HG03060 (cell line): Measurements from ENCODE around the gene RPL36A.

Source experiments
- ATAC-seq: cut with Tn5 transposase; IDR thresholded peaks from one replicate; pipeline ENCODE4 v1.9.1; 2021; ENCODE audit warnings: low read depth, moderate number of reproducible peaks; ENCODE audit not compliant: unreplicated experiment

Gene RPL36A

DNA sequence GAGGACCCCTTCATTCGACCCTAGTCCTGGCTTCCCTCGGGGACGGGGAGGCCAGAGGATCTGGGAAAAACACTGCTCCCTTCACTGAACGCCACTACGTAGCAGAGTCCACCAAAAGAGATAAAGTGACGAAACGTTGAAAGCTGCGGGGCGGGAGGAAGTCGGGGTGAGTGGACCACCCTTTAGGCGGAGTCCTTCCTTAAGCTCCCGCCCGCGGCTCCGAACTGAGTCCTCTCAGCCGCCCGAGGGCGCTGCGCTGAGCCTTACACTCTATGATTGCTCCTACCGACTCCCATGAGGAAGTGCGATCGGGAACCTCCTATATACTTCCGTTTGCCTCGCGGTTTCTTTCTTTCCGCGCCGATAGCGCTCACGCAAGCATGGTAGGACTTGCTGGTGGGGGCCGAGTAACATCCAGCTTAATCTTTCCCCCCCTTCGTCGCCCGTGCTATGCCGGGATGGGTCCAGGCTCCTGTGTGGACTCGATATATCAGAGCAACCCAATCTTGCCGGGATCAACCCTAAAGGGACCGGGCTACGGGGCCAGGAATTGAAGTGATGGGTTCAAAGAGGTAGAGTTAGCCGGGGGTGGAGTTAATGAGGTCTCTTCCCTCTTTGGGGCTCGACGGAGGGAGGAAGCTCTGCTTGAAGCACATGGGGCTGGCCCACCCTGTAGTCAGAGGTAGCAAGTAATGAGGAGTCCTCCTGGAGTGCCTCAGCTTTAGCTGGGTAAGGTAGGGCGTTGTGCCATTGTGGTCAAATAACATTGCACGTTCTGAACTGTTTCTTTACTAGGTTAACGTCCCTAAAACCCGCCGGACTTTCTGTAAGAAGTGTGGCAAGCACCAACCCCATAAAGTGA, at the start of gene RPL36A:
RPL36A (plus strand) TSS at position 348 of the 862 bp plus-strand sequence; CDS start at position 381, 33 bp downstream.
- ATAC-seq: peak; percentile 54

DNA sequence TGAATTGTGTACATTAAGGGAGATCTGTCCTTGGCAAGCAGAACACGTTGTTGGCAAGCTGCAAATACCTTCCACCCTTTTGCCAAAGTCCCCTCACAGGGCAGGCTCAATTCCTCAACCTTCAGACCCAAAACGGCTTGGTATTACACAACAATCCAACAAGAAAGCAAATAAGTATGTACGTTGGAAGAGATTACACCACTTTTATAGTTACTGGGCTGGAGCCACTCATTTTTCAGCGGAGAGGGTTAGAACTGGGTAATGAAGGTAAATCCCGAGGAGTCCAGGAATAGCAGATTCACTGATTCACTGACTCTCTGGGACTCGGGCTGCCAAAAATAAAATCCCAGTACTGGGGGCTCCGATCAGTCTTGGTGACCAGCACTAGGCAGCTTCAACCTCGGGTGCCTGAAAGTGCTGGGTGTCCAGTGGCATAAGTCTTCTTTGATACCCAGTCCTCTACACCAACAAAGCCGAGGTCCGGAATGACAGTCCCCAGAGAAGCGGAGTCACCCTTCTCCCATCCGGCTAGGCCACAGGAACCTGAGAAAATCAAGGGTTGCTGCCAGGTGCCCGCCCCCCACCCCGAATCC, 42.9 kb upstream of the RPL36A start:
- ATAC-seq: no peak

DNA sequence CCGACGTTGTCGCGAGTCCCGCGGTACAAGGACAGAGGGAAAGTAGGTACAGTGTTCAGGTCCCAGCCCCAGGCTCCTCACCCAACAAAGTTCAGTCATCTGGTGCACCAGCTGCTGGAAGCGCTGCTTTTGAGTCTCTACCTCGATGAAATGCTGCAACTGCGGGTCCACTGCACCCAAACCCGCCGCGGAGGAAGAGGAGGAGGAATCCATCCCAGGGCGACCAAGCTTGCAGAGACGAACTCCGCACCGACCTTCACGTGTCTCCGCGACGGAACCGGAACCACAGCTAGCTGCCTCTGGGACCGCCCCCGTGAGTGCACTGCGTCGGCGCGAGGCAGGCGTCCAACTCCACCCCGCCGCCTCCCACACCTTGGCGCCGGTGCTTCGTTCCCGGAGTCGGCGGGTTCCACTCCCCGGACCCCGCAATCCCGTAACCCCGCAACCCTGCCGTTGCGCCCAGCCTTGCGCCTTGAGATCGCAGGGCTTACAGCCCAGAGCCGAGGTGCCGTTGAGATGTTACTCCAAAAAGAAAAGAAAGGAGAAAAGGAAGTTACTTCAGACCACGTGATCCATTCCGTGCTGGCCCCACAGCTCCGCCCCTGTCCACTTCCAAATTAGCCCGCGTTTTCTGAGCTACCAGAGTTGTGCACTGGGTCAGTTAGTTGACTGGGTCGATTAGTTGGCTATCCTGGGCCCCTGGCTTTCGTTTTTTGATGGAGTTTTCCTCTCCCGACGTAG, 42.2 kb upstream of the RPL36A start, which contains the start of gene TIMM8A:
TIMM8A (minus strand) TSS at position 291 of the 741 bp plus-strand sequence; CDS start at position 213, 78 bp downstream.
- peak; percentile 78 for ATAC-seq

GRCh38 chrX:101349193-101349562, 41.6 kb upstream of the RPL36A start:
- no peak for ATAC-seq

GRCh38 chrX:101357166-101357795, 33.5 kb upstream of the RPL36A start:
- ATAC-seq: no peak

- ATAC-seq: no peak
Measured at GRCh38 chrX:101359966-101360365, 30.8 kb upstream of the RPL36A start.

DNA sequence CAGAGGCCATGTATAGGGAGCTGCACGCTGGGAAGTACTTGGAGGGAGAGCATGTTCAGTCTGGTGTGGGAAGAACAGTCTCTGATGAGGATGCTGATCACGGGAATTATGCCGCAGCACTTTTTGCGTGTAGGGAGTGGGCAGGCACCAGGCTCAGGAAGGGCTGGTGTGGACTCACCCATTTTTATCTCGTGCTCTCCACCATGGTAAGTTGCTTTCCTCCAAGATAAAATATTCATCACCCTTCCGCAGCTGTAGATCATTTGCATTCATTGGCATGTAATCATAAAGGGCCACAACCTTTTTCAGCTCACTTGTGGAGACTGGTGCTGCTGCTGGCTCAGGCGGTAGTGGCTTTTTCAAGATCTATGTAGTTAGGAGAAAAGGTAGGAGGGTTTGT, 30.4 kb upstream of the RPL36A start:
- no peak for ATAC-seq

DNA sequence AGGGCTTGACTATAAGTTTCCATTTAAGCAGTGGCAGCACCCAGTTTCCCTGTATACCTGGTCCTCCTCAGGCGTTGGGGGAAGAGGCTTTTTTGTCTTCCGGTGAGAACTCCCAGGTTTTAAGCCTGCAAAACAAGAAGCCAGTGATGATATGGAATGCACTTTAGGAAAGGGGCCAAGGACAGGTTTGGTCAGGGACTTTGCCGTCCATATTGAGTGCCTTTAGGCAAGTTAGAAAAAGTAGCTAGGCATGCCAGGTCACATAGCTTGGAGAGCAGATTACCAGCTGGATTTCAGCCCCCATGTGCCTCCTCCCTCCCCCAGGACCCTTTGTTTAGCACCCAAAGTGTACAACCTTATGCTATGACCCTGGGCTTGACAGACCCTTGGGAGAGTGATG, 28.7 kb upstream of the RPL36A start:
- no peak for ATAC-seq

GRCh38 chrX:101362757-101363156, 28.1 kb upstream of the RPL36A start:
- ATAC-seq: no peak

DNA sequence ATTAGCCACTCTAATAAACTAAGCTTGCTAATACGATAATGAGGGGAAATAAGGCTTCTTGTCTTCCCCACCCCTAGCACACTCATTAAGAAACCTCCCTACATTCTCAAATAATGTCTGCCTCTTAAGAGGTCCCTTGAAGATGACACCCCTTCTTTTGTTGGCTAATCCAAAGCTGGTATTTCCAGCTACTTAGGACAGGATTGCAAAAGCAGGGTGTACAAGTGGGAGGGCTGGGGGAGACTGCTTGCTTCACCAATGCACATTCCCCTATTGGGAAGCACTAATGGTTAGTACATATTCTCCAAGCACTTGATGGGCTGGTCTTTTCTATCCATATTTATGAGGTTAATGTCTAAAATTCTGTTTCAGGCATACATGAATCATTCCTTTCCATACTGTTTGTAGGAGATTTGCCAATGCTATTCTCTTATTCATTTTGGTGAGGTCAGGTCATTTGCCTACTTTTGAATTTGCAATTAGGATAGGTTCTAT, 25.5 kb upstream of the RPL36A start:
- ATAC-seq: no peak

DNA sequence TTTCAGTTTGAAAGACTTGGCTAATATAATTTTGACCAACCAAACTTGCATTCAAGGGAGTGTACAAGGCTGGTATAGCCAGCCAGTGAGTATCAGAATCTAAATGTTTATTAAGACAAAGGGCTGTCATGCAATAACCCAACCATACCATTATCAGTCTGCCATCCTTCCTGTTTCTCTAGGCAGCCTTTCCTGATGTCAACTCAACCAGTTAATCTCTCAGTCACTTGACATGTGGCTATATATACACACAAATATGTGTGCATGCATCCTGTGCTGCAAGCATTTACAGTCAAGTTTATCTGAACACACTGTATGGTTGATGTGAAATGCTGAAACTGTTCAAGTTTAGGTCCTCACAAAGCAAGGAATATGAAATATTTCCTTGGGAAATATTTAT, 22.0 kb upstream of the RPL36A start:
- ATAC-seq: no peak

DNA sequence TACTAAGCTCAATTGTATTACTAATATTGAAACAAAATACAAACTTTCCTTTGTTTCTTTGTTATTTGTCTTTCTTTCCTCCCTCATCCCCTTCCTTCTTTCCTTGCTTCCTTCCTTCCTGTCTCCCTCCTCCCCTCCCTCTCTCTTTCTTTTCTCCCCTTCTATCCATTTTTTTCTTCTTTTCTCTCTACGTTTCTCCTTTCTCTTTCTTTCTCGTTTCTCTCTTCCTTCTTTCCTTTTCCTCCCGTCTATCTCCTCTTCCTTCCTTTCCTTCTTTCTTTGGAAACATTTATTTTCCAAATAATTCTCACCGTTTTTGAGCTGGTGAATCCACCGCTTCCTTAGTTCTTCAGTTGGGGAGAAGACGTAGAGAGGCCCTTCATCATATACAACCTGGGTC, 21.1 kb upstream of the RPL36A start:
- ATAC-seq: no peak

DNA sequence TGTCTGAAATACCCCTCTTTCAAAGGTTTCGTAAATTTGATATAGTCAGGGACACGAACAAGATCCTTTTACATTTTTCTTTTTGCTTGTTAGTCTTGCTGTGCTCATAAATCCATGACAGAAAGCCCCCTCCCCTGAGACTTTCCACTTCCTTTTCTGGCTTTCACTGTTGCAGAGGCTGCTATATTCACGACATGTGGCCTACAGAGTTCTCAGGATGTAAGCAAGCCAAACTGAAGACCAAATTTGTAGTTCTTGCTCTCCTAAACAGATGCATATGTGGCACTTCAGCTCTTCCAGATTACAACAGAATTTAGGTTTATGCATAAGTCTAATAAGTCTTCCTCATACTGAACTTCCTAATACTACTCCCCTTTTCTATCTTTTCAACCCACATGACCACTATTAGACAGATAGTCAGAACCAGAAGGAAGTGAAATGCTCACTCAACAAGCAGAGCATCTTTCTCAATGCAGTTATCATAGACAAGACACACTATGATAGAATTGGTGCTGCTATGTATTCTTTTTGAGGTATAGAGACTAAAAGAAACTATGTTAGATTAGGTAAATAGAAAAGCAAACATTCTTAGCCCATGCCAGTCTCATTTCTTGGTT, 19.8 kb upstream of the RPL36A start:
- ATAC-seq: peak; percentile 70

DNA sequence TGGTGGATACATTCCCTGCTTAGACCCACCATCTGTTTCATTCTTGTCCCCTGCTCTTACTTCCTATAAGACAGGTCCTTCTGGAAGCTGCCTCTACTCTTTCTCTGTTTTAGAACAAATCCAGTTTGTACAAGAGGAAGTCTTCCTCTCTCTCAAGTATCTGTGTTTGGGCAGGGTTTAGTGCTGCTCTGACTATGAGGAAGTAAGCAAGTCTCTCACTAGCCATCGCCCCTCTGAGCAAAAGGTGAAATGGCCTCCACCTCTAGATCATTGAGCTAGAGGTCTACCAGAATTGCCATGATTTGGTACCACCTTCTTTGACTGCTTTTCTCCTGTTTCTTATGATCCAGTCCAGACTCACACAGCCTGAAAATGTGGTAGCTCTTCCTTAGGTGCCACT, 13.3 kb upstream of the RPL36A start:
- ATAC-seq: no peak

DNA sequence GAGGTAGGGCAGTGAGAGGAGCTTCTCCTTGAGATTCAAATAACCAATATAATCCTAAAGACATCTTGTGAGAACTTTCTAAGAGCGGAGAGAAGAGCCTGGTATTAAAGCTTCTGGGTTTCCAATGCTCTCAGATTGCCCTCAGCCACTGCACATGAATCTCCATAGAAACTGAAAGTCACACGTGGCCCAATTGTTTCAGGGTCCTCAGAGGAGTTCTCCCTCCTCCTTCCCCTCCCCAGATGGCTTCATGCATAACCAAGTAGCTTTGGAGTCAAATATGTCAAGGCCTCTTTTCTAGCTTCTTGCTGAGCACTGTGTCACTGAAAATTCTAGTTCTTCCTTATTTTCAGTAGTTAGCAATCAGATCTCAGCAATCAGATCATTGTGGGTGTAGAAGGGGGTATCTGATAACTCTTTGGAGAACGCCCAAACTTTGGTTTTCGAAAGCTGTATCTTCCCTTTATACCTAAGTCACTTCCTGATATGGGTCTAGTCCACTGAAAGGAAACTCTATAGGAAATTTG, 7.1 kb upstream of the RPL36A start:
- ATAC-seq: peak; percentile 70

DNA sequence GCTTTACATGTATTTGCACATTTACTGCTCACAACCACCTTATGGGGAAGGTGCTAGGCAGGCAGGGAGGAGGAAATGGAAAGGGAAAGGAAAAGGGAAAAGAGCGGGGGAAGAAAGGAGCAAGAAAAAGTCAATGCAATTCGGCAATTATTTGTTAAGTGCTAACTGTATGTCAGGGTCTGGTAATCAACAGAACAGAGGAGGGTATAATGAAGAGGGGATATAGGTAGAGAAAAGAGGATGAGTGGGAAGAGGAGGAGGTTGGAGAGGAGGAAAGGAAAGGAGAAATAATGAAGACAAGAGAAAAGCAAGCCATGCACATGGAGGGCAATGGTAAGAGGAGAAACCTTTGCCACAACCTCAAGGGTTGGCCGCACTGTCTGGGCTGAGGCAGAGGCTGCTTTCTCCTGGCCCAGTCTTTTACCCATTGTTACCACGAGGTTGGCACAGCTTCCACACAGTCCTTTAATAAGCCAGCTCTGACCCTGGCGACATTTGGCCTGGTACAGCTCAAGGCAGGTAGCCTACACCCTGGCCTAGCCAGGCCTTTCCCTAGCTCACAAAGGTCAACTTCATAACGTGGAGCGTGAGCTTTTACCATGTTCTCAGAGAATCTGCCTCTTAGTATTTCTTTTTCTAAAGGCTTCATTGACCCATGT, 5.7 kb upstream of the RPL36A start:
- no peak for ATAC-seq

DNA sequence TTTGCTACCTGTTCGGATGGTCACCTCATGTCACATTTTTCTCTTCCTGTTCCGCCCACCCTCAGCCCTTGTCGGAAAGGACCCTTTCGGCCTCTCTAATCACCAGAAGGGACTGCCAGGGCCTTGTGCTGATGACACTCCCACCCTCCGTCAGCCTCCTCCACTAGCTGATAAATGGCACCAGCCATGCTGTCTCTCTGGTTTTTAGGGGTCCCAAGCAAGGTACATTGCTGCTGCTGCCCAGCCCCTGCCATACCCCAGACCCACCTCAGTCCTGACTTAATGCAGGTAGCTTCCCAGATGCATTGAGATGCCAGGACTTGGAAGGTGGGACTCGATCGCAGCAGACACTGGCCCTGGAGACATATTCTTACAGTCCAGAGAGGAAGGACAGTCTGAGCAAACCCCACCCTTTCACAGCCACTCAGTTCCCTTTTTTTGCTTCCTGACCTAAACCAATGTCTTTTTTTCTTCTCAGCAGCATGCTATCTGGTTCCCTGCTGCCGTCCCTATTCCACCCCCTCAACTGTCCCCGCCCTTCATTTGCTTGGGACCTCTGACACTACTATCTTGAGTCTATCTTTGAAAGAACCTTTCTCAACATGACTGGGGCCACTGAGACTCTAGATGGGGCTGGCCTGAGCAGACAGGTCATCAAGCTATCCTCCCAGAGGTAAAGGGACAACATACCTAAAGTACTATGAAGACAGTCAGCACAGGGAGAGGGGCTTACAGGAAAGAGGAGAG, 4.8 kb upstream of the RPL36A start, which contains the start of gene BTK:
BTK (minus strand) TSS at position 397 of the 747 bp plus-strand sequence. CDS start 10,907 bp downstream, outside the sequence.
- ATAC-seq: peak; percentile 63

GRCh38 chrX:101386542-101386885, 4.3 kb upstream of the RPL36A start:
- ATAC-seq: no peak

DNA sequence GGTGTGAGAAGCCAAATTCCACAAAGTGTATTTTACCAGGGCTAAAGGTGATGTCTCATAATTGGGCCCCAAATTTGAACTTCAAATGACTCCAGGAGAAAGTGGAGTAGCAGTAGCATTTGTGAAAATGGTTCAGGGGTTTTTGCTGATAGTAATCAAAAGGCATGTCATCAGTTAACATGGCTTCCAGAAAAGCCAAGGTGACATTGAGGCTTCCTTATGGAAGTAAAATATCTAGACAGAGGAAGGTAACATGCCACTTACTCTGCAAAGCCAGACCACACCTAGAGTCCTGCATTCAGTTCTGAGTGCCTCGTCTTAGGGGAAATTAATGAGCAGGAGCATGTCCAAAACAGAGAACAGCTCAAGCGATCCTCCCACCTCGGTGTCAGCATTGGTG, 2.2 kb upstream of the RPL36A start:
- ATAC-seq: no peak
